GM23338 (cell line): ENCODE data around the gene DDX39B. TPM values are rescaled to one million over a fixed set of nuclear protein-coding genes. Genes with fewer than 3 reads are reported as not detected.

ENCODE experiments used
- ATAC-seq: fragments of 200-7000 bp; cut with Tn5 transposase; 3 replicates; pipeline ENCODE4 v1.9.1; 2020
- DNase-seq: peaks from one replicate; pipeline ENCODE4 v3.0.0-alpha.2; 2015; ENCODE audit warnings: low spot score
- H2AFZ ChIP-seq: fragments of 200-600 bp; sonication (generic); 2 replicates; pipeline ENCODE4 v1.8.0; 2016; ENCODE audit warnings: antibody characterized with exemption, mild to moderate bottlenecking, moderate library complexity
- H3F3A ChIP-seq: fragments of 200-600 bp; sonication (generic); replicated peaks from 2 replicates; pipeline ENCODE4 v1.8.0; 2017; ENCODE audit warnings: antibody characterized with exemption, mixed run types, low read depth
- H3K27ac ChIP-seq: fragments of 200-600 bp; sonication (generic); 2 replicates; pipeline ENCODE4 v1.6.1; 2016; ENCODE audit warnings: low read depth
- H3K27me3 ChIP-seq: fragments of 200-600 bp; sonication (generic); 2 replicates; pipeline ENCODE4 v1.8.0; 2016; ENCODE audit warnings: mild to moderate bottlenecking, mixed run types, moderate library complexity; ENCODE audit not compliant: insufficient read depth
- H3K36me3 ChIP-seq: fragments of 200-600 bp; sonication (generic); 2 replicates; pipeline ENCODE4 v1.8.0; 2016; ENCODE audit warnings: mild to moderate bottlenecking; ENCODE audit not compliant: insufficient read depth
- H3K4me1 ChIP-seq: fragments of 200-600 bp; sonication (generic); 2 replicates; pipeline ENCODE4 v1.8.0; 2016; ENCODE audit warnings: mild to moderate bottlenecking, moderate library complexity; ENCODE audit not compliant: insufficient read depth
- H3K4me2 ChIP-seq: fragments of 200-600 bp; sonication (generic); 2 replicates; pipeline ENCODE4 v1.7.1; 2017; ENCODE audit warnings: mixed run types
- H3K4me3 ChIP-seq: fragments of 200-600 bp; sonication (generic); 2 replicates; pipeline ENCODE4 v1.6.1; 2016; ENCODE audit warnings: mixed run types
- H3K79me2 ChIP-seq: fragments of 200-600 bp; sonication (generic); replicated peaks from 2 replicates; pipeline ENCODE4 v1.8.0; 2017; ENCODE audit warnings: mild to moderate bottlenecking; ENCODE audit not compliant: insufficient read depth
- H3K9me2 ChIP-seq: fragments of 200-600 bp; sonication (generic); 2 replicates; pipeline ENCODE4 v1.8.0; 2017; ENCODE audit not compliant: insufficient read depth
- H4K20me1 ChIP-seq: fragments of 200-600 bp; sonication (generic); replicated peaks from 2 replicates; pipeline ENCODE4 v1.8.0; 2017; ENCODE audit warnings: mild to moderate bottlenecking; ENCODE audit not compliant: insufficient read depth
- H3K27ac Mint-ChIP-seq: 2 replicates; pipeline ENCODE4 v1.8.0; 2020; ENCODE audit warnings: inconsistent platforms, mild to moderate bottlenecking, moderate library complexity, mixed read lengths
- H3K27me3 Mint-ChIP-seq: 3 replicates; pipeline ENCODE4 v1.8.0; 2022; ENCODE audit warnings: low read depth, mild to moderate bottlenecking, moderate library complexity, mixed read lengths, inconsistent platforms; ENCODE audit not compliant: insufficient read depth, poor library complexity
- H3K36me3 Mint-ChIP-seq: 3 replicates; pipeline ENCODE4 v1.8.0; 2021; ENCODE audit warnings: low read depth, mild to moderate bottlenecking, inconsistent platforms, moderate library complexity, mixed read lengths
- H3K4me1 Mint-ChIP-seq: 3 replicates; pipeline ENCODE4 v1.8.0; 2020; ENCODE audit warnings: mild to moderate bottlenecking, inconsistent platforms, mixed read lengths
- H3K4me3 Mint-ChIP-seq: 3 replicates; pipeline ENCODE4 v1.8.0; 2021; ENCODE audit warnings: moderate library complexity, mild to moderate bottlenecking, inconsistent platforms, mixed read lengths
- H3K9me3 Mint-ChIP-seq: 3 replicates; pipeline ENCODE4 v1.8.0; 2020; ENCODE audit warnings: moderate library complexity, mild to moderate bottlenecking, inconsistent platforms, mixed read lengths
- EZH2phosphoT487 ChIP-seq: fragments of 200-600 bp; sonication (generic); IDR thresholded peaks from one replicate; pipeline ENCODE4 v1.8.1; 2018; ENCODE audit warnings: antibody characterized with exemption; ENCODE audit not compliant: unreplicated experiment
- NANOG ChIP-seq: IDR thresholded peaks from 2 replicates; pipeline ENCODE4 v1.6.1; 2016; ENCODE audit warnings: antibody characterized with exemption, borderline replicate concordance
- POLR2AphosphoS5 ChIP-seq: IDR thresholded peaks from 2 replicates; pipeline ENCODE4 v1.6.1; 2016; ENCODE audit warnings: antibody characterized with exemption, low read depth
- ZNF114 ChIP-seq: fragments of 250-450 bp; sonication (Bioruptor Pico); IDR thresholded peaks from 2 replicates; pipeline ENCODE4 v1.5.0; 2020; ENCODE audit warnings: mild to moderate bottlenecking, moderate library complexity
- polyA plus RNA-seq: library from polyadenylated mRNA; unstranded; fragments of >200 nt; fragmentation: Nextera tagmentation; extraction: Ambion mirVana; gene quantifications from 2 replicates; pipeline ENCODE4 v1.2.1, GENCODE V29; 2016
- total RNA-seq: library from RNA; depleted of rRNA; stranded (reverse); fragments of >200 nt; shearing (Covaris generic); gene quantifications from 2 replicates; pipeline ENCODE4 v1.2.3, GENCODE V29; 2014
- TF ChIP-seq, protein P1 (sequence below): IDR thresholded peaks from 2 replicates; pipeline ENCODE4 v1.6.1; 2016; ENCODE audit warnings: antibody characterized with exemption
- TF ChIP-seq, protein P2 (sequence below), 2 experiments: fragments of 200-600 bp in 1 of 2; sonication (generic) in 1 of 2; conservative IDR thresholded peaks; 2 replicates each; pipeline versions ENCODE4 v1.5.1 to v1.6.1; 2016 to 2017; ENCODE audit warnings: antibody characterized with exemption in 2 of 2, low read depth in 2 of 2, mild to moderate bottlenecking in 2 of 2, moderate library complexity in 1 of 2

Gene DDX39B
- total and polyA plus RNA-seq, 2 experiments from 2014 or later: 341 to 849 TPM

DNA sequence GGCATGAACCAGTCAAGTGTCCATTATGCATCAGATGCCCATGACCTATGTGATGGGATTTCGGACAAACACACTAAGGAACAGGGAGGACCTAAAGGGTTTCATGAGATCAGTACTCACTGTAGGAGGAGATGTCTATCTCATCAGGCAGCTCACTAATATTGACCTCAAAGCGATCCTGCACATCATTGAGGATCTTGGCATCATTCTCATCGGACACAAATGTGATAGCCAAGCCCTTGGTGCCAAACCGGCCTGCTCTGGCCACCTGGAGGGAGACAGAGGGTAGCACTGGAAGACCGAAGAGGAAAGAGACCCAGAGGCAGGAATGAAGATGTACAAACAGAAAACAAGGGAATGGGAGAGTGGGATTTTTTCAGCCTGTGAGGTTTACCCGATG is 11.1 kb downstream of the DDX39B start (continued):
- TF ChIP-seq, protein P1, sequence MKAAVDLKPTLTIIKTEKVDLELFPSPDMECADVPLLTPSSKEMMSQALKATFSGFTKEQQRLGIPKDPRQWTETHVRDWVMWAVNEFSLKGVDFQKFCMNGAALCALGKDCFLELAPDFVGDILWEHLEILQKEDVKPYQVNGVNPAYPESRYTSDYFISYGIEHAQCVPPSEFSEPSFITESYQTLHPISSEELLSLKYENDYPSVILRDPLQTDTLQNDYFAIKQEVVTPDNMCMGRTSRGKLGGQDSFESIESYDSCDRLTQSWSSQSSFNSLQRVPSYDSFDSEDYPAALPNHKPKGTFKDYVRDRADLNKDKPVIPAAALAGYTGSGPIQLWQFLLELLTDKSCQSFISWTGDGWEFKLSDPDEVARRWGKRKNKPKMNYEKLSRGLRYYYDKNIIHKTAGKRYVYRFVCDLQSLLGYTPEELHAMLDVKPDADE: no peak
- TF ChIP-seq, protein P2, sequence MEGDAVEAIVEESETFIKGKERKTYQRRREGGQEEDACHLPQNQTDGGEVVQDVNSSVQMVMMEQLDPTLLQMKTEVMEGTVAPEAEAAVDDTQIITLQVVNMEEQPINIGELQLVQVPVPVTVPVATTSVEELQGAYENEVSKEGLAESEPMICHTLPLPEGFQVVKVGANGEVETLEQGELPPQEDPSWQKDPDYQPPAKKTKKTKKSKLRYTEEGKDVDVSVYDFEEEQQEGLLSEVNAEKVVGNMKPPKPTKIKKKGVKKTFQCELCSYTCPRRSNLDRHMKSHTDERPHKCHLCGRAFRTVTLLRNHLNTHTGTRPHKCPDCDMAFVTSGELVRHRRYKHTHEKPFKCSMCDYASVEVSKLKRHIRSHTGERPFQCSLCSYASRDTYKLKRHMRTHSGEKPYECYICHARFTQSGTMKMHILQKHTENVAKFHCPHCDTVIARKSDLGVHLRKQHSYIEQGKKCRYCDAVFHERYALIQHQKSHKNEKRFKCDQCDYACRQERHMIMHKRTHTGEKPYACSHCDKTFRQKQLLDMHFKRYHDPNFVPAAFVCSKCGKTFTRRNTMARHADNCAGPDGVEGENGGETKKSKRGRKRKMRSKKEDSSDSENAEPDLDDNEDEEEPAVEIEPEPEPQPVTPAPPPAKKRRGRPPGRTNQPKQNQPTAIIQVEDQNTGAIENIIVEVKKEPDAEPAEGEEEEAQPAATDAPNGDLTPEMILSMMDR (conservative IDR thresholded peaks at IDR 0.05; ENCODE audit: low read depth in 2 of 2): no peak
- TF ChIP-seq NANOG (no peak), EZH2phosphoT487 (no peak), ZNF114 (CRISPR knock-in tag) (no peak)

DNA sequence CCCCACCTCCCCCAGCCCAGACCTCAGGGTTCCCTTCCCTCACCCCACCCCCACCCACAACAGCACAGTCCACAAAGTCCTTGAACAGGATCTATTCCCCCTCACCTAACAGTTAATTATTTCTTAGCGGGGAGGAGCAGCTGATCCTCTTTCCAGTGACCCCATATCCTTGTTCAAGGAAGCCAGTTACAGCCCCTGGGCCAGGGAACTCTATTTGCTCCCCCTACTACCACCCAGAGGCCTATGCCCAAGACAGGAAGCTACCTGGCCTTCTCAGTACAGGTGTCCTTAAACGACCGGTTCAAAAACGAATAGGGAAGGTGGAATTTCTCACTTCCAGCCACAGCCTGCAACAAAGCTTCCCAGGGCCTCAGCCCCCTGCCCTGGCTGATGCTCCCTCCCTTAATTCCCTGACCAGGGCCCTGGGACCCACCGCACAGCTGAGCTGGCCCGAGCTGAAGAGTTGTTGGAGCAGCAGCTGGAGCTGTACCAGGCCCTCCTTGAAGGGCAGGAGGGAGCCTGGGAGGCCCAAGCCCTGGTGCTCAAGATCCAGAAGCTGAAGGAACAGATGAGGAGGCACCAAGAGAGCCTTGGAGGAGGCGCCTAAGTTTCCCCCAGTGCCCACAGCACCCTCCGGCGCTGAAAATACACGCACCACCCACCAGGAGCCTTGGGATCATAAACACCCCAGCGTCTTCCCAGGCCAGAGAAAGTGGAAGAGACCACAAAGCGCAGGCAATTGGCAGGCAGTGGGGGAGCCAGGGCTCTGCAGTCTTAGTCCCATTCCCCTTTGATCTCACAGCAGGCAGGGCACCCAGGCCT is 12.3 kb downstream of the DDX39B start:
- Mint-ChIP-seq H3K36me3 (peaks cover 60% of the 10 kb centered on the region), H3K27me3 (peaks cover 13% of the 10 kb centered on the region), H3K4me1 (peaks cover 34% of the 10 kb centered on the region), H3K4me3 (no peak overlapping the region; the same call in 2 of the 3 replicates), H3K27ac (no peak overlapping the region), H3K9me3 (no peaks in the 10 kb centered on the region)
- Histone ChIP-seq H4K20me1 (peaks cover 30% of the 10 kb centered on the region), H3F3A (peaks cover 50% of the 10 kb centered on the region), H3K9me2 (no peaks in the 10 kb centered on the region), H2AFZ (no peak overlapping the region), H3K27ac (peak overlapping the region; percentile 78; the same call in 1 of the 2 replicates), H3K4me1 (peaks cover 4% of the 10 kb centered on the region), H3K27me3 (no peaks in the 10 kb centered on the region), H3K4me3 (no peak overlapping the region), H3K79me2 (peaks cover 26% of the 10 kb centered on the region; the same call in 1 of the 2 replicates), H3K4me2 (peak overlapping the region; percentile 32; the same call in 1 of the 2 replicates), H3K36me3 (peaks cover 48% of the 10 kb centered on the region)
- DNase-seq (peak; percentile 38), ATAC-seq (peak; percentile 26)
- TF ChIP-seq POLR2AphosphoS5: peak; percentile 19; the same call in 1 of the 2 replicates
- TF ChIP-seq, protein P2 (conservative IDR thresholded peaks at IDR 0.05; ENCODE audit: low read depth in 2 of 2): no peak
- TF ChIP-seq, protein P1: no peak
